Vagina (tissue), 2 donors: ENCODE measurements around the gene ELAVL3. TPM values are rescaled to one million over a fixed set of nuclear protein-coding genes. Genes with fewer than 3 reads are reported as not detected.
"Not testable (repeated sequence)": the region's sequence is repeated elsewhere in the genome, so short reads cannot be mapped to it uniquely, and the experiment has no call there.

Source experiments
- DNase-seq, 2 donors: peaks; one replicate each; pipeline ENCODE4 v3.0.0-alpha.2; 2017; ENCODE audit errors: extremely low spot score in 2 of 2
- H3K27ac ChIP-seq: fragments of 200-600 bp; sonication (generic); one replicate; pipeline ENCODE4 v1.5.1; 2019
- H3K27me3 ChIP-seq: fragments of 200-600 bp; sonication (generic); one replicate; pipeline ENCODE4 v1.5.1; 2019
- H3K36me3 ChIP-seq, 2 donors: fragments of 200-600 bp; sonication (generic); one replicate each; pipeline ENCODE4 v1.5.1; 2017 to 2019
- H3K4me1 ChIP-seq: fragments of 200-600 bp; sonication (generic); one replicate; pipeline ENCODE4 v1.5.1; 2019
- H3K4me3 ChIP-seq, 2 donors: fragments of 200-600 bp; sonication (generic); 1 replicate in 1 of 2; 2 replicates in 1 of 2; pipeline ENCODE4 v1.5.1; 2016 to 2019
- H3K9me3 ChIP-seq: fragments of 200-600 bp; sonication (generic); one replicate; pipeline ENCODE4 v1.5.1; 2019
- CTCF ChIP-seq, 3 experiments: fragments of 450-650 bp in 2 of 3; fragments of 200-600 bp in 1 of 3; sonication (generic) in 1 of 3; IDR thresholded peaks; one replicate each; pipeline ENCODE4 v1.5.1; 2017 to 2019; ENCODE audit warnings: antibody characterized with exemption in 3 of 3, mild to moderate bottlenecking in 2 of 3, moderate library complexity in 2 of 3
- POLR2A ChIP-seq, 2 donors: fragments of 450-650 bp; IDR thresholded peaks; one replicate each; pipeline ENCODE4 v1.6.1; 2017; ENCODE audit warnings: antibody characterized with exemption in 2 of 2, mild to moderate bottlenecking in 2 of 2, moderate library complexity in 2 of 2
- POLR2AphosphoS5 ChIP-seq, 2 donors: sonication (generic); formaldehyde crosslinking; IDR thresholded peaks; one replicate each; pipeline ENCODE4 v1.9.0; 2017; ENCODE audit warnings: antibody characterized with exemption in 2 of 2, mild to moderate bottlenecking in 2 of 2, low read depth in 1 of 2; ENCODE audit not compliant: insufficient read depth in 1 of 2
- intact Hi-C: fragments of 100-400 bp; cut with DNase I; formaldehyde crosslinking; loops from one replicate; pipeline ENCODE4 v1.15.1; 2023
- total RNA-seq: library from RNA; depleted of rRNA; stranded (reverse); fragments of >200 nt; gene quantifications from one replicate; pipeline ENCODE4 v1.2.3, GENCODE V29; 2016

ELAVL3 gene
- total RNA-seq, 1 donor from 2014 or later, result 1.2 TPM

GRCh38 chr19:11464333-11465265 lies 16.2 kb downstream of the ELAVL3 start:
- Histone ChIP-seq H3K27ac (no peak overlapping the region), H3K27me3 (no peaks in the 10 kb centered on the region), H3K36me3 (no peaks in the 10 kb centered on the region), H3K4me3 (no peak overlapping the region), H3K4me1 (no peaks in the 10 kb centered on the region), H3K9me3 (no peaks in the 10 kb centered on the region)
- DNase-seq, result no peak
- TF ChIP-seq POLR2AphosphoS5 (IDR thresholded peaks at IDR 0.05; ENCODE audit: insufficient read depth in 1 of 2, low read depth in 1 of 2) (no peak), CTCF (IDR thresholded peaks at IDR 0.05) (no peak), POLR2A (IDR thresholded peaks at IDR 0.05) (no peak)
- intact Hi-C loops, result no loop called here

- no peak for DNase-seq
- intact Hi-C loops, result no loop called here
- Histone ChIP-seq H3K27ac (no peak overlapping the region), H3K4me3 (no peak overlapping the region), H3K4me1 (no peaks in the 10 kb centered on the region), H3K36me3 (no peaks in the 10 kb centered on the region), H3K27me3 (no peaks in the 10 kb centered on the region), H3K9me3 (no peaks in the 10 kb centered on the region)
- TF ChIP-seq POLR2AphosphoS5 (IDR thresholded peaks at IDR 0.05; ENCODE audit: insufficient read depth in 1 of 2, low read depth in 1 of 2), result no peak
- TF ChIP-seq CTCF (IDR thresholded peaks at IDR 0.05), result no peak
- no peak for TF ChIP-seq POLR2A (IDR thresholded peaks at IDR 0.05)
These were observed 17.5 kb downstream of the ELAVL3 start for GRCh38 chr19:11463391-11463790.

- TF ChIP-seq POLR2AphosphoS5 (IDR thresholded peaks at IDR 0.05; ENCODE audit: insufficient read depth in 1 of 2, low read depth in 1 of 2) (no peak), POLR2A (IDR thresholded peaks at IDR 0.05) (no peak), CTCF (IDR thresholded peaks at IDR 0.05) (no peak)
- no peaks in the 10 kb centered on the region for H3K36me3 ChIP-seq
- DNase-seq, result no peak
- H3K9me3 ChIP-seq, result no peaks in the 10 kb centered on the region
- intact Hi-C loops, result no loop called here
- H3K27ac ChIP-seq, result no peak overlapping the region
- no peaks in the 10 kb centered on the region for H3K4me1 ChIP-seq
- no peaks in the 10 kb centered on the region for H3K27me3 ChIP-seq
- H3K4me3 ChIP-seq, result no peak overlapping the region
These were observed 19.4 kb downstream of the ELAVL3 start for GRCh38 chr19:11461453-11461852.

- intact Hi-C loops, result no loop called here
- no peak for TF ChIP-seq CTCF (IDR thresholded peaks at IDR 0.05)
- no peak for TF ChIP-seq POLR2A (IDR thresholded peaks at IDR 0.05)
- no peak for TF ChIP-seq POLR2AphosphoS5 (IDR thresholded peaks at IDR 0.05; ENCODE audit: insufficient read depth in 1 of 2, low read depth in 1 of 2)
- Histone ChIP-seq H3K9me3 (no peaks in the 10 kb centered on the region), H3K27me3 (no peaks in the 10 kb centered on the region), H3K27ac (no peak overlapping the region), H3K36me3 (no peaks in the 10 kb centered on the region), H3K4me3 (no peak overlapping the region), H3K4me1 (no peaks in the 10 kb centered on the region)
- no peak for DNase-seq
These were observed 20.6 kb downstream of the ELAVL3 start for GRCh38 chr19:11460207-11460606.

GRCh38 chr19:11458912-11459311 lies 21.9 kb downstream of the ELAVL3 start:
- H3K4me1 ChIP-seq, H3K36me3 ChIP-seq, H3K4me3 ChIP-seq, DNase-seq, H3K27me3 ChIP-seq, H3K9me3 ChIP-seq, H3K27ac ChIP-seq: not testable (repeated sequence)
- intact Hi-C loops, result loop anchor here (10.0 kb wide), 1 partner anchor 164 kb away; the partner anchor contains the start of gene TSPAN16
